K562 (cell line): Measurements from ENCODE around the gene MRPL54. TPM values are rescaled to one million over a fixed set of nuclear protein-coding genes. Genes with fewer than 3 reads are reported as not detected.

ENCODE experiments used
- EP300 ChIP-seq: IDR thresholded peaks from 2 replicates; pipeline ENCODE4 v1.6.1; 2012; ENCODE audit warnings: low read length, improper control_type of control experiment
- EP400 ChIP-seq: fragments of 450-650 bp; IDR thresholded peaks from 2 replicates; pipeline ENCODE4 v1.6.1; 2017; ENCODE audit warnings: antibody characterized with exemption, mild to moderate bottlenecking, moderate library complexity
- LARP7 ChIP-seq: fragments of 450-650 bp; IDR thresholded peaks from 2 replicates; pipeline ENCODE4 v1.6.1; 2016
- MAFK ChIP-seq: IDR thresholded peaks from 2 replicates; pipeline ENCODE4 v1.6.1; 2011; ENCODE audit warnings: low read length, improper control_type of control experiment
- NFATC3 ChIP-seq: fragments of 450-650 bp; IDR thresholded peaks from 2 replicates; pipeline ENCODE4 v1.6.1; 2017; ENCODE audit warnings: mild to moderate bottlenecking
- PHB2 ChIP-seq: fragments of 450-650 bp; IDR thresholded peaks from 2 replicates; pipeline ENCODE4 v1.6.1; 2017; ENCODE audit warnings: low read depth
- RBBP5 ChIP-seq: fragments of 200-600 bp; sonication (generic); IDR thresholded peaks from 2 replicates; pipeline ENCODE4 v1.6.1; 2012; ENCODE audit warnings: borderline replicate concordance, mild to moderate bottlenecking, low read length, control low read depth, inconsistent platforms; ENCODE audit not compliant: insufficient read depth, poor library complexity, severe bottlenecking
- SRF ChIP-seq, 2 experiments: fragments of 250-450, 450-650 bp in 1 of 2; sonication (Bioruptor Pico) in 1 of 2; sonication (generic) in 1 of 2; formaldehyde crosslinking; IDR thresholded peaks; 2 replicates each; pipeline versions ENCODE4 v1.5.0 to v1.5.1; 2020 to 2022; ENCODE audit warnings: mild to moderate bottlenecking in 1 of 2, missing genetic modification reagents in 1 of 2
- TAF1 ChIP-seq: IDR thresholded peaks from 2 replicates; pipeline ENCODE4 v1.6.1; 2011; ENCODE audit warnings: mild to moderate bottlenecking, low read length, moderate library complexity; ENCODE audit not compliant: insufficient read depth, control insufficient read depth, severe bottlenecking; ENCODE audit errors: extremely low read depth
- TARDBP ChIP-seq: fragments of 450-650 bp; IDR thresholded peaks from 2 replicates; pipeline ENCODE4 v1.6.1; 2016
- TCF7 ChIP-seq: sonication (generic); IDR thresholded peaks from 2 replicates; pipeline ENCODE4 v1.6.1; 2016; ENCODE audit warnings: antibody characterized with exemption, borderline replicate concordance
- TEAD4 ChIP-seq, 2 experiments: sonication (generic) in 1 of 2; formaldehyde crosslinking in 1 of 2; IDR thresholded peaks; 2 replicates each; pipeline versions ENCODE4 v1.6.1 to v1.8.0; 2012 to 2022; ENCODE audit warnings: borderline replicate concordance in 1 of 2, inconsistent platforms in 1 of 2, low read length in 1 of 2, mild to moderate bottlenecking in 1 of 2, missing genetic modification reagents in 1 of 2
- ZNF354B ChIP-seq: fragments of 250-450 bp; sonication (Bioruptor Pico); IDR thresholded peaks from 2 replicates; pipeline ENCODE4 v1.4.0; 2020
- ZSCAN32 ChIP-seq: fragments of 450-650 bp; formaldehyde crosslinking; IDR thresholded peaks from 2 replicates; pipeline ENCODE4 v1.4.0; 2020; ENCODE audit warnings: mild to moderate bottlenecking, moderate library complexity
- polyA plus RNA-seq, 8 experiments: library from polyadenylated mRNA; depleted of rRNA in 4 of 8; stranded (reverse) in 5 of 8; unstranded in 3 of 8; fragments of >200 nt; fragmentation: Nextera tagmentation in 2 of 8; fragmentation: Illumina TruSeq in 1 of 8; extraction: Ambion mirVana in 2 of 8; extraction: Trizol in 1 of 8; gene quantifications; 2 replicates each; pipeline versions ENCODE4 v1.2.1 to v1.2.3, GENCODE V29; 2011 to 2014; ENCODE audit warnings: inconsistent platforms in 1 of 8, missing spikeins in 1 of 8
- total RNA-seq, 7 experiments: library from RNA; depleted of rRNA in 6 of 7; stranded (reverse); fragments of >200 nt in 6 of 7; fragmentation: Illumina TruSeq in 2 of 7; extraction: Trizol in 2 of 7; gene quantifications; 2 replicates each; pipeline versions ENCODE4 v1.2.1 to v1.2.3, GENCODE V29; 2011 to 2021; ENCODE audit warnings: low replicate concordance in 1 of 7
- TF ChIP-seq, protein P1 (sequence below): fragments of 250-450 bp; sonication (Bioruptor Pico); IDR thresholded peaks from 2 replicates; pipeline ENCODE4 v1.8.0; 2021; ENCODE audit warnings: mild to moderate bottlenecking, moderate library complexity
- TF ChIP-seq, protein P2 (sequence below): fragments of 450-650 bp; IDR thresholded peaks from 2 replicates; pipeline ENCODE4 v1.6.1; 2018; ENCODE audit not compliant: partially characterized antibody
- TF ChIP-seq, protein P3 (sequence below): fragments of 450-650 bp; IDR thresholded peaks from 2 replicates; pipeline ENCODE4 v1.6.1; 2016; ENCODE audit warnings: borderline replicate concordance
- TF ChIP-seq, protein P4 (sequence below), 2 experiments: fragments of 250-450 bp in 1 of 2; fragments of 450-650 bp in 1 of 2; sonication (Bioruptor Pico) in 1 of 2; IDR thresholded peaks; 2 replicates each; pipeline versions ENCODE4 v1.6.1 to v1.8.0; 2016 to 2021; ENCODE audit warnings: mild to moderate bottlenecking in 2 of 2, moderate library complexity in 2 of 2, missing compliant biosample characterization in 1 of 2, missing genetic modification characterization in 1 of 2

MRPL54 gene
- total and polyA plus RNA-seq, 9 of the 15 experiments (the other 6 are each of a cell fraction or from before 2014, with no cell fraction given), result 3.5 to 120 (median 56.9) TPM

DNA sequence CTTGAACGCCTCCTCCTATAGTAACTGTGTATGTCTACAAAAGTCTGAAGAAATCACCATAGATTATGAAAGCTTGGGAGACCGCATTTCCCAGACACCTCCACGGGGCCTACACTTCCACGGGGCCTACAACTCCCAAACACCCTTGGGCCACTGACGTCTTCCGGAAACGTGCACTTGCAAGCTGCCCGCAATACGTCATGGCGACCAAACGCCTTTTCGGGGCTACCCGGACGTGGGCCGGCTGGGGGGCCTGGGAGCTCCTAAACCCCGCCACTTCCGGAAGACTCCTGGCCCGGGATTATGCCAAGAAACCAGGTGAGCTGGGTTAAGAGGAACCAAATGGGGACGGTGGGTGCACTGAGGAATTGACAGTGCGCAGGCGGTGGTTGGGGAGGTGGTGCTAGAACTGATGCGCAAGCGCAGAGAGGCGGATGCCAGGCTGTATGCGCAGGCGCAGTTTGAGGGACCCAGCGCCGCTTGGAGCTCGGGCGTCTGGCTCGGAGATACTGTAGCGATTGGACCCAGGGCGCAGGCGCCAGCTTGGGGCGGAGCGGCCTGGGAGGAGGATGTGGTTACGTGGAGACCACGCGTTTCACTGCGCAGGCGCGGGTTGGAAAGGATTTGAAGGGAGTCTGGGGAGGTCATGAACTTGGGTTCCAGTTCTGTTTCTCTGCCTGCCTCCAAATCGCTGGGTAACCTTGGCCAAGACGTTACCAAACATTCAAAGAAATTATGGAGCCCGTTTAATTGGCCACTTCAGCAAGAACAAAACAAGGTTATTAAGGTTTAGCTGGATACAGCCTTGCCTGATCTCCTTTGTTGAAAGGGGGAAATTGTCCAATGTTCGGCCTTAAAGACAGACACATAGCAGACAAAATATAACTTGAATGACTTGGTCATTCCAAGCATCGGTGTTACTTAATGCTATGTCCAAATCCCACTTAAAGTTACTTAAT is at the start of gene MRPL54 (continued):
- TF ChIP-seq, protein P1, sequence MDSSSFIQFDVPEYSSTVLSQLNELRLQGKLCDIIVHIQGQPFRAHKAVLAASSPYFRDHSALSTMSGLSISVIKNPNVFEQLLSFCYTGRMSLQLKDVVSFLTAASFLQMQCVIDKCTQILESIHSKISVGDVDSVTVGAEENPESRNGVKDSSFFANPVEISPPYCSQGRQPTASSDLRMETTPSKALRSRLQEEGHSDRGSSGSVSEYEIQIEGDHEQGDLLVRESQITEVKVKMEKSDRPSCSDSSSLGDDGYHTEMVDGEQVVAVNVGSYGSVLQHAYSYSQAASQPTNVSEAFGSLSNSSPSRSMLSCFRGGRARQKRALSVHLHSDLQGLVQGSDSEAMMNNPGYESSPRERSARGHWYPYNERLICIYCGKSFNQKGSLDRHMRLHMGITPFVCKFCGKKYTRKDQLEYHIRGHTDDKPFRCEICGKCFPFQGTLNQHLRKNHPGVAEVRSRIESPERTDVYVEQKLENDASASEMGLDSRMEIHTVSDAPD (CRISPR knock-in tag), result no peak
- TF ChIP-seq TEAD4 (IDR thresholded peaks at IDR 0.05; ENCODE audit: low read length), result peak; percentile 23; the same call in 1 of the 2 replicates
- no peak for TF ChIP-seq TEAD4 (CRISPR knock-in tag; IDR thresholded peaks at IDR 0.05; ENCODE audit: borderline replicate concordance)
- no peak for TF ChIP-seq PHB2
- TF ChIP-seq LARP7, result no peak
- peak; percentile 99 for TF ChIP-seq EP400
- no peak for TF ChIP-seq TCF7
- peak; percentile 6 for TF ChIP-seq RBBP5
- TF ChIP-seq SRF (CRISPR knock-in tag; IDR thresholded peaks at IDR 0.05), result peak in 1 of 2 experiments; percentile 83; a peak in 2 of 4 replicates
- 0 out of 2 replicates have a peak, but pooled peaks have one; percentile 10 for TF ChIP-seq ZSCAN32 (CRISPR knock-in tag)
- TF ChIP-seq, protein P2, sequence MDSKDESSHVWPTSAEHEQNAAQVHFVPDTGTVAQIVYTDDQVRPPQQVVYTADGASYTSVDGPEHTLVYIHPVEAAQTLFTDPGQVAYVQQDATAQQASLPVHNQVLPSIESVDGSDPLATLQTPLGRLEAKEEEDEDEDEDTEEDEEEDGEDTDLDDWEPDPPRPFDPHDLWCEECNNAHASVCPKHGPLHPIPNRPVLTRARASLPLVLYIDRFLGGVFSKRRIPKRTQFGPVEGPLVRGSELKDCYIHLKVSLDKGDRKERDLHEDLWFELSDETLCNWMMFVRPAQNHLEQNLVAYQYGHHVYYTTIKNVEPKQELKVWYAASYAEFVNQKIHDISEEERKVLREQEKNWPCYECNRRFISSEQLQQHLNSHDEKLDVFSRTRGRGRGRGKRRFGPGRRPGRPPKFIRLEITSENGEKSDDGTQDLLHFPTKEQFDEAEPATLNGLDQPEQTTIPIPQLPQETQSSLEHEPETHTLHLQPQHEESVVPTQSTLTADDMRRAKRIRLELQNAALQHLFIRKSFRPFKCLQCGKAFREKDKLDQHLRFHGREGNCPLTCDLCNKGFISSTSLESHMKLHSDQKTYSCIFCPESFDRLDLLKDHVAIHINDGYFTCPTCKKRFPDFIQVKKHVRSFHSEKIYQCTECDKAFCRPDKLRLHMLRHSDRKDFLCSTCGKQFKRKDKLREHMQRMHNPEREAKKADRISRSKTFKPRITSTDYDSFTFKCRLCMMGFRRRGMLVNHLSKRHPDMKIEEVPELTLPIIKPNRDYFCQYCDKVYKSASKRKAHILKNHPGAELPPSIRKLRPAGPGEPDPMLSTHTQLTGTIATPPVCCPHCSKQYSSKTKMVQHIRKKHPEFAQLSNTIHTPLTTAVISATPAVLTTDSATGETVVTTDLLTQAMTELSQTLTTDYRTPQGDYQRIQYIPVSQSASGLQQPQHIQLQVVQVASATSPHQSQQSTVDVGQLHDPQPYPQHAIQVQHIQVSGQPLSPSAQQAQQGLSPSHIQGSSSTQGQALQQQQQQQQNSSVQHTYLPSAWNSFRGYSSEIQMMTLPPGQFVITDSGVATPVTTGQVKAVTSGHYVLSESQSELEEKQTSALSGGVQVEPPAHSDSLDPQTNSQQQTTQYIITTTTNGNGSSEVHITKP, result peak; percentile 33
- TF ChIP-seq EP300, result peak; percentile 33
- TF ChIP-seq ZNF354B, result 0 out of 2 replicates have a peak, but pooled peaks have one; percentile 42
- peak; percentile 77 for TF ChIP-seq TAF1
- TF ChIP-seq, protein P3, sequence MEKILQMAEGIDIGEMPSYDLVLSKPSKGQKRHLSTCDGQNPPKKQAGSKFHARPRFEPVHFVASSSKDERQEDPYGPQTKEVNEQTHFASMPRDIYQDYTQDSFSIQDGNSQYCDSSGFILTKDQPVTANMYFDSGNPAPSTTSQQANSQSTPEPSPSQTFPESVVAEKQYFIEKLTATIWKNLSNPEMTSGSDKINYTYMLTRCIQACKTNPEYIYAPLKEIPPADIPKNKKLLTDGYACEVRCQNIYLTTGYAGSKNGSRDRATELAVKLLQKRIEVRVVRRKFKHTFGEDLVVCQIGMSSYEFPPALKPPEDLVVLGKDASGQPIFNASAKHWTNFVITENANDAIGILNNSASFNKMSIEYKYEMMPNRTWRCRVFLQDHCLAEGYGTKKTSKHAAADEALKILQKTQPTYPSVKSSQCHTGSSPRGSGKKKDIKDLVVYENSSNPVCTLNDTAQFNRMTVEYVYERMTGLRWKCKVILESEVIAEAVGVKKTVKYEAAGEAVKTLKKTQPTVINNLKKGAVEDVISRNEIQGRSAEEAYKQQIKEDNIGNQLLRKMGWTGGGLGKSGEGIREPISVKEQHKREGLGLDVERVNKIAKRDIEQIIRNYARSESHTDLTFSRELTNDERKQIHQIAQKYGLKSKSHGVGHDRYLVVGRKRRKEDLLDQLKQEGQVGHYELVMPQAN, result peak; percentile 81
- TF ChIP-seq, protein P4, sequence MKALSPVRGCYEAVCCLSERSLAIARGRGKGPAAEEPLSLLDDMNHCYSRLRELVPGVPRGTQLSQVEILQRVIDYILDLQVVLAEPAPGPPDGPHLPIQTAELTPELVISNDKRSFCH (CRISPR knock-in tag; IDR thresholded peaks at IDR 0.05), result no peak
- TF ChIP-seq, protein P4 (tag; IDR thresholded peaks at IDR 0.05), result 0 out of 2 replicates have a peak, but pooled peaks have one; percentile 16
- TF ChIP-seq MAFK, result 0 out of 2 replicates have a peak, but pooled peaks have one; percentile 2
- peak; percentile 82; the same call in 1 of the 2 replicates for TF ChIP-seq TARDBP
- 0 out of 2 replicates have a peak, but pooled peaks have one; percentile 34 for TF ChIP-seq NFATC3
